ENCODE results near the gene SNRPB2.

SNRPB2 gene

DNA sequence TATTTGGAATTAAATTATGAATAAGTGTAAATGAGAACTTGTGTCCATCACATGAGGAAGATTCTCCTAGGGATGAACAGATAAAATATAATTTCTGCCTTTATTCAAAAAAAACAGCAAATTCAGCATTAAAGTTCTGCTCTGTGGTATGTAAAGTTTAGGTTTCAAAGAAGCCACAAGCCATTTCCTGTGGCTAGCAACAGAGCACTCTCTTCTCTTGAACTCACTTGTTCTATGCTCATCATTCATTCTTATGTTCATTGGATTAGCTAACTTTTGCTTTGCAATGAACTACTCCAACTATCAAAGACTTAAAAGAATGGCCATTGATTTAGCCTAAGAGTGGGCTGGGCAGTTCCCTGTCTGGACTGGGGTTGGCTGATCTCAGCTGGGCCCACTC, 20.8 kb upstream of the SNRPB2 start:
- no peak for FAIRE-seq
- TF ChIP-seq, protein P1, sequence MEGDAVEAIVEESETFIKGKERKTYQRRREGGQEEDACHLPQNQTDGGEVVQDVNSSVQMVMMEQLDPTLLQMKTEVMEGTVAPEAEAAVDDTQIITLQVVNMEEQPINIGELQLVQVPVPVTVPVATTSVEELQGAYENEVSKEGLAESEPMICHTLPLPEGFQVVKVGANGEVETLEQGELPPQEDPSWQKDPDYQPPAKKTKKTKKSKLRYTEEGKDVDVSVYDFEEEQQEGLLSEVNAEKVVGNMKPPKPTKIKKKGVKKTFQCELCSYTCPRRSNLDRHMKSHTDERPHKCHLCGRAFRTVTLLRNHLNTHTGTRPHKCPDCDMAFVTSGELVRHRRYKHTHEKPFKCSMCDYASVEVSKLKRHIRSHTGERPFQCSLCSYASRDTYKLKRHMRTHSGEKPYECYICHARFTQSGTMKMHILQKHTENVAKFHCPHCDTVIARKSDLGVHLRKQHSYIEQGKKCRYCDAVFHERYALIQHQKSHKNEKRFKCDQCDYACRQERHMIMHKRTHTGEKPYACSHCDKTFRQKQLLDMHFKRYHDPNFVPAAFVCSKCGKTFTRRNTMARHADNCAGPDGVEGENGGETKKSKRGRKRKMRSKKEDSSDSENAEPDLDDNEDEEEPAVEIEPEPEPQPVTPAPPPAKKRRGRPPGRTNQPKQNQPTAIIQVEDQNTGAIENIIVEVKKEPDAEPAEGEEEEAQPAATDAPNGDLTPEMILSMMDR (IDR thresholded peaks at IDR 0.05; ENCODE audit: insufficient read depth, missing control alignments) = no peak
- no peak for DNase-seq (ENCODE audit: insufficient read length, low spot score)

DNA sequence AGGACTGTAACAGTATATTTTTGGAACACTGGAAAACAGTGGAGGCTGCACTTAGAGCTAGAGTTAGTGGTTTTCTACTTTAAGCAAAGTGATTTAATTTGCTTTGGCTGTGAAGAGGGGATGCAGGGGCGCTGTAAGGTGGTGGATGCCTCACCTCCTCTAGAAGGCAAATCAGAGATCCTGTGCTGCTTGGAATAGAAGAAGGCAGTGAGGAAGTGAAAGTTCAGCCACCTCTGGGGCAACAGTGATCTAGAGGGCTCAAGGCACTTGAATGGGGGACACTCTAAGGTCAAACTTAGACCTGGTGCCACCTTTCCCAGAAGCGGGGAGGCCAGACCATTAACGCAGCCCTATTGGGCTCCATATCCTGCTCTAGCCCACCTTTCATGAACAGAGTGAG, 19.0 kb upstream of the SNRPB2 start:
- no peak for DNase-seq (ENCODE audit: insufficient read length, low spot score)
- TF ChIP-seq, protein P1 (IDR thresholded peaks at IDR 0.05; ENCODE audit: insufficient read depth, missing control alignments) = no peak

DNA sequence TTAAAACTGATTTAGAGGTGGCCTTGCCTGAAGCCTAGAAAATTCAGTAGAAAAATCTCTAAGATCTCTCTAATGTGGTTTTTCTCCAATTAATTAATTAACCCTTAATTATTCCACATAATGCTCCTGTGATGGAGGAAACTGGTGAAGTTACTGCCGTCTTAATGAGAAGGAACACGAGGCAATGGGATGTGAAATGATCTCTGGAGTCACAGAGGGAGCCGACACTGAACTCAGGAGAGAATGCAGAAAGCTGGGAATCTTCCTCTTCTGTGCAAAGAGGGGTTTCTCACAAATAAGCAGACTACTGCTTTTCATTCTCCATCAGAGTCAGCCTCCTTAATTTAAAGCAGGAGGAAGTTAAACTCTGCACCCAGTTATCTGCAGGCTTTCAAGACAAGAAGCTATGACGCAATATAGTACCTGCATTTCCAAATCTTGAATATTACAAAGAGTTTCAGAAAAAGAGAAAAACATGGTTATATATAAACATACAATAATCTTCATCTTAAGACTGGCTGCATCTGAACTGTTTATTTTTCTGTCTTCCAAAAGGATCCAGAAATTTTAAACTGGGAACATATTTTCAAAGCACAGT, 18.1 kb upstream of the SNRPB2 start:
- FAIRE-seq (no peak), DNase-seq (ENCODE audit: insufficient read length, low spot score) (no peak)
- TF ChIP-seq, protein P1 (IDR thresholded peaks at IDR 0.05; ENCODE audit: insufficient read depth, missing control alignments) = no peak

More for the DNA sequence above, 19.0 kb upstream of the SNRPB2 start:
- FAIRE-seq = no peak

DNA sequence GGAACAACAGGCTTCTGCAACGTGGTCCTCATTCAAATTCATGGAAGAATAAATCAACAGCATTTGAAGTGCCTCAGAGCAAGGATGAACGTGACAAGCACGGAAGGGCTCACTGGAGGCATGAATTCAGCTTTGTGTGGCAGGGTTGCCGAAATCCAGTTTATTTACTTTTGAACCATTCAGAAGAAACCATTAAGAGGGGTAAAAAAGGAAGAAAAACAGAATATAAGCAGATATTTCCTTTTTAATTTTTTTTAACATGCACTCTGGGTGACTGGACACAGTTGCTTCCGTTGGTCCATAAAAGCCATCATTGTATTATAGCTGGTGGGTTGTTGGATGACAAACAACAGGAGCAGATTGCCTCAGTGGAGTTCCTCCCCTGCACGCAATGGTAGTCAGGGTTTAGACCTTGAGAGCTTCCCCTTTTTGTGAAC, 17.3 kb upstream of the SNRPB2 start:
- TF ChIP-seq, protein P1 (IDR thresholded peaks at IDR 0.05; ENCODE audit: insufficient read depth, missing control alignments) = no peak
- no peak for FAIRE-seq
- no peak for DNase-seq (ENCODE audit: insufficient read length, low spot score)

DNA sequence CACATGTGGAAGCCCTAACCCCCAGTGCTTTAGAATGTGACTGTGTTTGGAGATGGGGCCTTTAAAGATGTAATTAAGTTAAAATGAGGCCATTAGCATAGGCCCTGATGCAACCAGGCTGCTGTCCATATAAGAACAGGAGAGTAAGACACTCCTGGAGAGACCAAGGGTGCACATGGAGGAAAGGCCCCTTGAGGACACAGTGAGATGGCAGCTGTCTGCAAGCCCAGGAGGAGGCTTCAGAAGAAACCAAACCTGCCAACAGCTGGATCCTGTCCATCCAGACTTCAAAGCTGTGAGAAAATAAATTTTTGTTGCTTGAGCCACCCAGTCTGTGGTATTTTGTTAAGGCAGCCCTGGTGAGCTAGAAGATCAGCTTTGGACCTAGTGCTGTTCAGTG, 16.8 kb upstream of the SNRPB2 start:
- no peak for FAIRE-seq
- DNase-seq (ENCODE audit: insufficient read length, low spot score) = no peak
- TF ChIP-seq, protein P1 (IDR thresholded peaks at IDR 0.05; ENCODE audit: insufficient read depth, missing control alignments) = no peak

DNA sequence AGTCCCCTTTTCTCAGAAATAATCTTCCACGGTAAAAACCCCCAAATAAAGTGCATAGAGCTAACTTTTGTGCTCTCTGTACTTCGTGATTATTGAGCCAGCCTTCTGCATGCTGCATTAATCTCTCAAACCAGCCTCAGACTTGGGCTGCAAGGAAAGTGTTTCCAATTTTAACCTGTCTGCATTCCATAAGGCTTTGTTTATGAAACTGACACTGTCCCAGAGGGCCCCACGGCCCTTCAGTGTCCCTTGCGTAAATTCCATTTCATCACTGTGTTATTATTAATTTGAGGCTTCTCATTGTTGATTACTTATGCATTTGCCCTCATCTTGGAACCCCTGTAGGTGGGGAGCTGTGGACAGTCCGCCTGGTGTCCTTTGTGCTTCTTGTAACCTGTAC, 15.6 kb upstream of the SNRPB2 start:
- TF ChIP-seq, protein P1 (IDR thresholded peaks at IDR 0.05; ENCODE audit: insufficient read depth, missing control alignments) = no peak
- DNase-seq (ENCODE audit: insufficient read length, low spot score) (no peak), FAIRE-seq (no peak)

DNA sequence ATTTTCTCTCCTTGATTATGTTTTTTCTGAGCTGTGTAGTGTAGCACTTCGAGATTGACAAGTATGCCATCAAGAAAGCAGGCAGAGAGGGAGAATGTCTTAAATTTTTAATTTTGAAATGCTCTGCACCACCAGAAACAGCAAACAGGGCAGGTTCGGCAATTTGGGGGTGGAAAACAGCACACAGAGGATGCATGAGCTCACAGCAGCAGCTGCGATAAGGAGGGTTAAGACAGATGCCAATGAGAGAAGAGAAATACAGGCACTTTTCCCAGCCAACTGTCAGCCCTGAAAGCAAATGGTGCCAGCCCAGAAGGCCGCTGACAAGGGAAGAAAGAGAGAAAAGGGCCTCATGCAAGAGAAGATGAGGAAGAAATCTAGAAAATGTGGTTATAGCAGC, 15.1 kb upstream of the SNRPB2 start:
- DNase-seq (ENCODE audit: insufficient read length, low spot score) (no peak), FAIRE-seq (no peak)
- TF ChIP-seq, protein P1 (IDR thresholded peaks at IDR 0.05; ENCODE audit: insufficient read depth, missing control alignments) = no peak

Data from D721Med (cell line).